ENCODE measurements around the gene RCC2. TPM values are rescaled to one million over a fixed set of nuclear protein-coding genes. Genes with fewer than 3 reads are reported as not detected.
"Not testable (repeated sequence)": the region's sequence is repeated elsewhere in the genome, so short reads cannot be mapped to it uniquely, and the experiment has no call there.

RCC2 gene
- total RNA-seq, 1 experiment from 2014 or later = 116 TPM

- POLR2A ChIA-PET = no interaction called here
- in situ Hi-C loops (cut with HindIII; ENCODE audit: low pct_unique_long_range_greater_than_20kb, low sequenced_read_pairs) (no loop called here), intact Hi-C loops (cut with micrococcal nuclease; ENCODE audit: unreplicated experiment) (no loop called here)
- no TSS peak for BruUV-seq (replicated peaks)
- Histone ChIP-seq H3K27ac (ENCODE audit: low read length) (no peak overlapping the region), H3K9me3 (ENCODE audit: control insufficient read depth, insufficient read depth, low read depth, low read length) (no peaks in the 10 kb centered on the region), H3K4me1 (ENCODE audit: control insufficient read depth, insufficient read depth, low read length) (no peaks in the 10 kb centered on the region), H3K4me3 (ENCODE audit: low read depth in 2 of 2, low read length in 2 of 2) (no peak overlapping the region), H3K27me3 (ENCODE audit: control insufficient read depth, insufficient read depth, low read length) (no peaks in the 10 kb centered on the region), H3K36me3 (ENCODE audit: control insufficient read depth, insufficient read depth, low read length) (no peaks in the 10 kb centered on the region)
- ATAC-seq (no peak), DNase-seq (ENCODE audit: low read depth, low spot score) (no peak)
- CTCF ChIA-PET = interaction anchor here (0.6 kb wide), 1 partner anchor 9 kb away, joined by 8 read pairs; no protein-coding TSS in a partner anchor
- TF ChIP-seq, protein P1, sequence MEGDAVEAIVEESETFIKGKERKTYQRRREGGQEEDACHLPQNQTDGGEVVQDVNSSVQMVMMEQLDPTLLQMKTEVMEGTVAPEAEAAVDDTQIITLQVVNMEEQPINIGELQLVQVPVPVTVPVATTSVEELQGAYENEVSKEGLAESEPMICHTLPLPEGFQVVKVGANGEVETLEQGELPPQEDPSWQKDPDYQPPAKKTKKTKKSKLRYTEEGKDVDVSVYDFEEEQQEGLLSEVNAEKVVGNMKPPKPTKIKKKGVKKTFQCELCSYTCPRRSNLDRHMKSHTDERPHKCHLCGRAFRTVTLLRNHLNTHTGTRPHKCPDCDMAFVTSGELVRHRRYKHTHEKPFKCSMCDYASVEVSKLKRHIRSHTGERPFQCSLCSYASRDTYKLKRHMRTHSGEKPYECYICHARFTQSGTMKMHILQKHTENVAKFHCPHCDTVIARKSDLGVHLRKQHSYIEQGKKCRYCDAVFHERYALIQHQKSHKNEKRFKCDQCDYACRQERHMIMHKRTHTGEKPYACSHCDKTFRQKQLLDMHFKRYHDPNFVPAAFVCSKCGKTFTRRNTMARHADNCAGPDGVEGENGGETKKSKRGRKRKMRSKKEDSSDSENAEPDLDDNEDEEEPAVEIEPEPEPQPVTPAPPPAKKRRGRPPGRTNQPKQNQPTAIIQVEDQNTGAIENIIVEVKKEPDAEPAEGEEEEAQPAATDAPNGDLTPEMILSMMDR (IDR thresholded peaks at IDR 0.05) = no peak
- no peak for TF ChIP-seq TCF7L2 (IDR thresholded peaks at IDR 0.05; ENCODE audit: low read depth, low read length)
Observed at GRCh38 chr1:17486242-17486641, 46.8 kb upstream of the RCC2 start.

DNA sequence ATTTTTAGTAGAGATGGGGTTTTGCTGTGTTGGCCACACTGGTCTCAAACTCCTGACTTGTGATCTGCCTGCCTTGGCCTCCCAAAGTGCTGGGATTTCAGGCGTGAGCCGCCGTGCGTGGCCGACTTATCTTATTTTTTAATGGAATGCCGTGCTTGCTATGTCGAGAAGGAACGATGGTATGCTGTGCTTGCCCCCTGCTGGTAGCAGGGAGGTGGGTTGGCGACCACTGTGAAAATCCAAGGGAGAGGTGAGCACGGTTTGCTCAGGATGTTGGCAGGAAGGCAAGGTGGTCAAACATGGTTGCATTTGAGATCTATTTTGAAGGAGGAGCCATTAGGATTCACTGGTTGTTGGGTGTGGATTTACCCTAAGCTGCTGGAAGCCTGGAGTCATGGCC is 45.8 kb upstream of the RCC2 start:
- no peak for DNase-seq (ENCODE audit: low read depth, low spot score)
- TF ChIP-seq, protein P1 (IDR thresholded peaks at IDR 0.05) = peak; percentile 77
- no peak for TF ChIP-seq POLR2AphosphoS5 (IDR thresholded peaks at IDR 0.05; ENCODE audit: low read depth, low read length)
- TF ChIP-seq, protein P2, sequence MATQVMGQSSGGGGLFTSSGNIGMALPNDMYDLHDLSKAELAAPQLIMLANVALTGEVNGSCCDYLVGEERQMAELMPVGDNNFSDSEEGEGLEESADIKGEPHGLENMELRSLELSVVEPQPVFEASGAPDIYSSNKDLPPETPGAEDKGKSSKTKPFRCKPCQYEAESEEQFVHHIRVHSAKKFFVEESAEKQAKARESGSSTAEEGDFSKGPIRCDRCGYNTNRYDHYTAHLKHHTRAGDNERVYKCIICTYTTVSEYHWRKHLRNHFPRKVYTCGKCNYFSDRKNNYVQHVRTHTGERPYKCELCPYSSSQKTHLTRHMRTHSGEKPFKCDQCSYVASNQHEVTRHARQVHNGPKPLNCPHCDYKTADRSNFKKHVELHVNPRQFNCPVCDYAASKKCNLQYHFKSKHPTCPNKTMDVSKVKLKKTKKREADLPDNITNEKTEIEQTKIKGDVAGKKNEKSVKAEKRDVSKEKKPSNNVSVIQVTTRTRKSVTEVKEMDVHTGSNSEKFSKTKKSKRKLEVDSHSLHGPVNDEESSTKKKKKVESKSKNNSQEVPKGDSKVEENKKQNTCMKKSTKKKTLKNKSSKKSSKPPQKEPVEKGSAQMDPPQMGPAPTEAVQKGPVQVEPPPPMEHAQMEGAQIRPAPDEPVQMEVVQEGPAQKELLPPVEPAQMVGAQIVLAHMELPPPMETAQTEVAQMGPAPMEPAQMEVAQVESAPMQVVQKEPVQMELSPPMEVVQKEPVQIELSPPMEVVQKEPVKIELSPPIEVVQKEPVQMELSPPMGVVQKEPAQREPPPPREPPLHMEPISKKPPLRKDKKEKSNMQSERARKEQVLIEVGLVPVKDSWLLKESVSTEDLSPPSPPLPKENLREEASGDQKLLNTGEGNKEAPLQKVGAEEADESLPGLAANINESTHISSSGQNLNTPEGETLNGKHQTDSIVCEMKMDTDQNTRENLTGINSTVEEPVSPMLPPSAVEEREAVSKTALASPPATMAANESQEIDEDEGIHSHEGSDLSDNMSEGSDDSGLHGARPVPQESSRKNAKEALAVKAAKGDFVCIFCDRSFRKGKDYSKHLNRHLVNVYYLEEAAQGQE (IDR thresholded peaks at IDR 0.05; ENCODE audit: insufficient read depth in 1 of 2, low read depth in 2 of 2, low read length in 1 of 2) = no peak
- no peak for TF ChIP-seq SIN3A (IDR thresholded peaks at IDR 0.05; ENCODE audit: borderline replicate concordance, insufficient read depth, low read depth, low read length)
- TF ChIP-seq TCF7L2 (IDR thresholded peaks at IDR 0.05; ENCODE audit: low read depth, low read length) = no peak
- H3K4me3 ChIP-seq (ENCODE audit: low read depth in 2 of 2, low read length in 2 of 2) = no peak overlapping the region
- H3K27ac ChIP-seq (ENCODE audit: low read length) = no peak overlapping the region
- ATAC-seq = peak; percentile 55; the same call in 1 of the 2 replicates
- in situ Hi-C loops (cut with HindIII; ENCODE audit: low pct_unique_long_range_greater_than_20kb, low sequenced_read_pairs) = no loop called here
- ChIA-PET POLR2A (no interaction called here), CTCF (no interaction called here)
- no peaks in the 10 kb centered on the region for H3K9me3 ChIP-seq (ENCODE audit: control insufficient read depth, insufficient read depth, low read depth, low read length)
- no peaks in the 10 kb centered on the region for H3K4me1 ChIP-seq (ENCODE audit: control insufficient read depth, insufficient read depth, low read length)
- H3K27me3 ChIP-seq (ENCODE audit: control insufficient read depth, insufficient read depth, low read length) = no peaks in the 10 kb centered on the region
- H3K36me3 ChIP-seq (ENCODE audit: control insufficient read depth, insufficient read depth, low read length) = no peaks in the 10 kb centered on the region
- intact Hi-C loops (cut with micrococcal nuclease; ENCODE audit: unreplicated experiment) = loop anchor here (2.0 kb wide), 1 partner anchor 64 kb away; no protein-coding TSS in a partner anchor
- BruUV-seq (replicated peaks) = no TSS peak

DNA sequence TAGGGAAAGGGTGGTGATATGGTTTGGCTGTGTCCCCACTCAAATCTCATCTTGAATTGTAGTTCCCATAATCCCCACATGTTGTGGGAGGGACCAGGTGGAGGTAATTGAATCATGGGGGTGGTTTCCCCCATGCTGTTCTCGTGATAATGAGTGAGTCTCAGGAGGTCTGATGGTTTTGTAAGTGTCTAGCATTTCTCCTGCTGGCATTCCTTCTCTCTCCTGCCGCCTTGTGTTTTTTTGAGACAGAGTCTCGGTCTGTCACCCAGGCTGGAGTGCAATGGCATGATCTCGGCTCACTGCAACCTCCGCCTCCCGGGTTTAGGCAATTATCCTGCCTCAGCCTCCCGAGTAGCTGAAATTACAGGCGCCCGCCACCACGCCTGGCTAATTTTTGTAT is 42.5 kb upstream of the RCC2 start:
- H3K9me3 ChIP-seq (ENCODE audit: control insufficient read depth, insufficient read depth, low read depth, low read length); in situ Hi-C loops (cut with HindIII; ENCODE audit: low pct_unique_long_range_greater_than_20kb, low sequenced_read_pairs); H3K27me3 ChIP-seq (ENCODE audit: control insufficient read depth, insufficient read depth, low read length); BruUV-seq (replicated peaks); H3K36me3 ChIP-seq (ENCODE audit: control insufficient read depth, insufficient read depth, low read length); POLR2A ChIA-PET; H3K4me3 ChIP-seq (ENCODE audit: low read depth in 2 of 2, low read length in 2 of 2); H3K27ac ChIP-seq (ENCODE audit: low read length); DNase-seq (ENCODE audit: low read depth, low spot score); ATAC-seq; intact Hi-C loops (cut with micrococcal nuclease; ENCODE audit: unreplicated experiment); H3K4me1 ChIP-seq (ENCODE audit: control insufficient read depth, insufficient read depth, low read length): not testable (repeated sequence)
- CTCF ChIA-PET = interaction anchor here (1.0 kb wide), 1 partner anchor 45 kb away, joined by 3 read pairs; no protein-coding TSS in a partner anchor
